AG10803 (cell line): ENCODE results near the gene ZBTB46.

ENCODE experiments used
- DNase-seq: peaks from one replicate; pipeline ENCODE4 v3.0.0; 2010; ENCODE audit warnings: low read depth
- H3K4me3 ChIP-seq: 2 replicates; pipeline ENCODE4 v1.5.1; 2011; ENCODE audit warnings: mild to moderate bottlenecking, low read length, control low read depth
- TF ChIP-seq, protein P1 (sequence below): conservative IDR thresholded peaks from 2 replicates; pipeline ENCODE4 v1.5.1; 2011; ENCODE audit warnings: mild to moderate bottlenecking, low read length, control low read depth, inconsistent platforms

ZBTB46 gene

DNA sequence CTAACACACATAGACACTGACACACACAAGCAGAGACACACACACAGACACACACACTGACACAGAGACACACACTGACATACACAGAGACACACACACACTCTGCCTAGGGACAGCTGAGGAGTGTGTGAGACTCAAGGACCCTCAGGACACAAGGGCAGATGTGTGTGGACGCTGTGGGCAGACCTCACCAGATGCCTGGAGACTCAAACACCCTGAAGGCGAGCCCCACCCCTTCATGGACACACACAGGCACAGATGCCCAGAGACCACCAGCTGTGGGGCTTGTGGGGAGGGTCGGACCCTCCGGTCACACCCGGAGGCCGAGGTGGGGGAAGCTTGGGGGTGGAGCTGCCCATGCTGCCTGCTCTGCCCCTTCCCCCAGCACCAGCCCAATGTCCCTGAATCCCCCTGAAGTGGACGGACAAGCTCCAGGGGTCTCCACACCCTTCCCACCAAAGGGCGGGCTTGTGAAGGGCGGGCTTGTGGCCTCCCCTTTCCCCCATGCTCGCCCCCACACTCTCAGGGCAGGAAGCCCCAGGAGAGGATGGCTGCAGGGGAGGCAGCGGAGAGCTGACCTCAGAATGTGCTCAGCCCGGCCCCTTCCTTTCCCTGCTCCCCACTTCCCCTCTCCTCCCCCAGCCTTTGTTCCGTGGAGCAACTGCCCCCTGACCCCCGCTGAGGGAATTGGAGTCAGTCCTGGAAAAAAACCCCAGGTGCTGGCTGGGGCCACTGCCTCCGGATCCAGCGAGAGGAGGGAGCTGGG lies 16.4 kb upstream of the ZBTB46 start:
- no peak for DNase-seq
- H3K4me3 ChIP-seq: no peak overlapping the region
- TF ChIP-seq, protein P1, sequence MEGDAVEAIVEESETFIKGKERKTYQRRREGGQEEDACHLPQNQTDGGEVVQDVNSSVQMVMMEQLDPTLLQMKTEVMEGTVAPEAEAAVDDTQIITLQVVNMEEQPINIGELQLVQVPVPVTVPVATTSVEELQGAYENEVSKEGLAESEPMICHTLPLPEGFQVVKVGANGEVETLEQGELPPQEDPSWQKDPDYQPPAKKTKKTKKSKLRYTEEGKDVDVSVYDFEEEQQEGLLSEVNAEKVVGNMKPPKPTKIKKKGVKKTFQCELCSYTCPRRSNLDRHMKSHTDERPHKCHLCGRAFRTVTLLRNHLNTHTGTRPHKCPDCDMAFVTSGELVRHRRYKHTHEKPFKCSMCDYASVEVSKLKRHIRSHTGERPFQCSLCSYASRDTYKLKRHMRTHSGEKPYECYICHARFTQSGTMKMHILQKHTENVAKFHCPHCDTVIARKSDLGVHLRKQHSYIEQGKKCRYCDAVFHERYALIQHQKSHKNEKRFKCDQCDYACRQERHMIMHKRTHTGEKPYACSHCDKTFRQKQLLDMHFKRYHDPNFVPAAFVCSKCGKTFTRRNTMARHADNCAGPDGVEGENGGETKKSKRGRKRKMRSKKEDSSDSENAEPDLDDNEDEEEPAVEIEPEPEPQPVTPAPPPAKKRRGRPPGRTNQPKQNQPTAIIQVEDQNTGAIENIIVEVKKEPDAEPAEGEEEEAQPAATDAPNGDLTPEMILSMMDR: no peak

DNA sequence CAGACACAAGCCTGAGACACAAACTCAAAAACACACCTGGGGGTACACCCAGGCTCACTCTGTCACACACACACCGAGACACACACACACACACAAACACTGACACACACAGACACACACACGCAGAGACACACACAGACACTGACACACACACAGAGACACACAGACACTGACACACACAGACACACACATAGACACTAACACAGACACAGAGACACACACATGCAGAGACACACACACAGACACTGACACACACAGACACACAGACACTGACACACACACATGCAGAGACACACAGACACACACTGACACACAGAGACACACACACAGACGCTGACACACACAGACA lies 15.8 kb upstream of the ZBTB46 start:
- TF ChIP-seq, protein P1: no peak
- DNase-seq: no peak
- H3K4me3 ChIP-seq: no peak overlapping the region

DNA sequence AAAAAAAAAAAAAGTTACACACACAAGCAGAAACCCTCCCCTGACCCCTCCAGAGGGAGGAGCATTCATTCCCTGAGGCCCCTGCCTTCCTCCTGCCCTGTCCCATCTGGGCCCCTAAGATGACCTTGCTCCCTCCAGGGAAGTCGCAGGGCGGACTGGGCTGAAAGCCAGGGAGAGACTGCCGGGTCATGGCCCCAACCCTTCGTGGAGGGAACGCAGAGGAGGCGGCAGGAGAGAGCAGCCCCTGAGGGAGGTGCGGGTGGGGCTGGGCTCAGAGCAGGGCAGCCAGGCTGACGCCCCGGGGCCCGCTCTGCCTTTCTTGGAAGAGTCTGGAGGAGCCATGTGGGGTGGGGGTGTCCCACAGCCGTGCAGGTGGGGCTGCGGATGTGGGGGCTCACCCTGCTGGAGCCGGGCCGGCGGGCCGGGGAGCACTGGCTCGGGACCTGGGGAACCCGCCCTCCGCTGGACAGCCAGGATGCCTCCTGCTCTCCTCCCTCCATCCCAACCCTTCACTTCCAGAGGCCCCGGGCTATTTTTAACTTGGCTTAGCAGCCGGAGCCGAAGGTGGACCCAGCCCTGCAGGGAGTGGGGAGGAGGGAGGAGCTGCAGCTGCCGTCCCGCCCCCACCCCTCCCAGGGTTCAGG lies 15.2 kb upstream of the ZBTB46 start:
- TF ChIP-seq, protein P1: no peak
- no peak overlapping the region for H3K4me3 ChIP-seq
- no peak for DNase-seq

DNA sequence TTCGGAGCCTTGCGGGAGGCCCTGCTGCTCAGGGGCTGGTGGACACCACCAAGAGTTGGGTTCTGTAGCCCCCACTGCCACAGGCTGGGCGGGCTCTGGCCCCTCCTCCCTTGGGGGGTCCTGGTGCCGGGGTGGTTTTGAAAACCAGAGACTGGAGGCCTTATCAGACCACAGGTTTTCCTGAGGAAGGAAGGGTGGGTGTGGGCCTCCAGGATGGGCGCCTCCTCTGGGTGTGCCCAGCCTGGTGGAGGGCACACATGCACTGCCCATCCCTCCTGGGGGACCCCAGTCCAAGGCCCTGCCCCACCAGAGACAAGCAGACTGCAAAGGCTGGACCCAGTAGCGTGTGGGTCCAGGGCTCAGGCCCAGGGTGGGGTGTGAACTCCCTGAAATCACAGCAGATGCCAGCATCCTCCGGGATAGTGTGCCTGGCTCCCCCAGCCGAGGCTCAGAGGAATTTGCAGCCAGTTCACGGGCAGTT lies 13.5 kb upstream of the ZBTB46 start:
- H3K4me3 ChIP-seq: no peak overlapping the region
- DNase-seq: no peak
- TF ChIP-seq, protein P1: no peak

DNA sequence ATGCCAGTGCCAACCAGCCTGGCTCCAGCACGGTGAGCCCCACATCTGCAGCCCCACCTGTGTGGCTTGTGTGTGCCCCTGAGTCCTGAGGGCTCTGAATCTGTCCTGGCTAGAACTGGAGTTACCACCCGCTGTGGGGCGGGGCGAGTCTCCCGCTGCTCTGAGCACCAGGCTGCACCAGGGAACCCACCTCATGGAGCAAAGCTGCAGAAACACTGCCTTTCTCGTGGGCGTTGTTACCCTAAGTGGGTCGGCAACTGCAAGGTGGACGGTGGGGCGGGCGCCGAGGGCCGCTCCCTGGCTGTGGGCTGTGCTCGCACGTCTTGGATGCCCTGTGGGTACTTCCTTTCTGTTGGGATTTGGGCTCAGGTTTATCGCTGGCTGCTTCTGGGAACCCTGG lies 12.7 kb upstream of the ZBTB46 start:
- no peak overlapping the region for H3K4me3 ChIP-seq
- TF ChIP-seq, protein P1: no peak
- no peak for DNase-seq

DNA sequence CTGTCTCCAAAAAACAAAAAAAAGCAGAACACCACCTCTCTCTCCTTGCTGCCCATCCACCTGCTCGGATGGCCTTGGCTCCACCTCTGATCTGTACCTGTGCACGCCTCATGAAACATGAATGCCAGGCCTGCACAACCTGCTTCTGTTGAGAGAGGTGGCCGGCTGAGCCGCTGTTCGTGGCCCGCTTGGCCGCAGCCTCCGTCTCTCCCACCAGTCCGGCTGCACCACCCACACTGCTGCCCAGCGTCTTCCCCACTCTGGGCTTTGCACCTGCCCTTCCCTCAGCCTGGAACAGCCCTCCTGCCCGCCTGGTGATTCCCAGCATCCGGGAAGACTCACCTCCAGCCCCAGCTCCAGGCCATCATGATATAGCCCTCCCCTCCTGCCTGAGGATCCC lies 12.2 kb upstream of the ZBTB46 start:
- no peak for DNase-seq
- TF ChIP-seq, protein P1: no peak
- H3K4me3 ChIP-seq: no peak overlapping the region

DNA sequence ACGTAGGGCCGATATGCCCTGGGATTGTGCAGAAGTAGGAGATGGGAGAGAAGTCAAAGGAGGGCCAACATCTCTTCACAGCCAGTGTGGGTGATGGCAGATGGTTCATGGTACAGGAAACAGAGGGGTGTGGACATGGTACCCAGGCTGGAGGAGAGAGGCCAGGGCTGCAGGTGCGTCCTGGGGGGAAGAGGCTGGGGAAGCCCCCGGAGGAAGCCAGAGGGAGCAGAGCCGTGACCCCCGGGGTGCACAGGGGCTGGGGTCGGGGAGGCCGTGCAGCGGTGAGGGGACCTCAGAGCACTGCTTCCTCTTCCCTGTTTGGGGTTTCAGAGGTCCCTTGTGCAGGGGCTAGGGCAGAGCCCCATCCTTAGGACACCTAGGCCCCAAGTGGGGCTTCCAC lies 11.2 kb upstream of the ZBTB46 start:
- H3K4me3 ChIP-seq: no peak overlapping the region
- TF ChIP-seq, protein P1: no peak
- DNase-seq: no peak
